ENCODE results near the gene DIAPH2. TPM values are rescaled to one million over a fixed set of nuclear protein-coding genes. Genes with fewer than 3 reads are reported as not detected.
A peak's percentile ranks its signal among the peaks of the same experiment; 100 is the strongest.

DIAPH2 gene
- total and polyA plus RNA-seq, 2 of the 13 experiments (the other 11 are each of a cell fraction or from before 2014, with no cell fraction given): 2.1 to 8.5 TPM

DNA sequence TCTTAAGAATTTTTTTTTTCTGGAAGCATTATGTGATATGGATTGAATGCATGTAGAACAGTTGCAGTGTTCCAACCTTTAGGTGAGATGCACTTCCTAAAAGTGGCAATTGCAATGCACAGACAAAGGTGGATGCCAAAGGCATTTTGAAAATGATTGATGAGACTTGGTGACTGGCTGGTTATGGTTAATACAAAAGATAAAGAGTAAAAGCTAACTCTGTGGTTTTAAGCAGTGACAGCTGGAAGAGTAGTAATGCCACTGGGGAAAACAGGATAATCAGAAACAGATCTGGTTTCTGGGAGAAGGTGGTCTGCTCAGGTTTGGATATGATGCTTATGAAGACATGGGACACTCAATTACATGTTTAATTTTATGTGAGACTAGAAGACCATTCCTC, 544.7 kb downstream of the DIAPH2 start:
- no peak overlapping the region for H3K4me3 ChIP-seq (replicated peaks in 1 of 3; ENCODE audit: insufficient read depth in 1 of 3, low read depth in 2 of 3, low read length in 3 of 3)
- ChIA-PET POLR2A (no interaction called here), CTCF (ENCODE audit: low intra/inter-chr PET ratio, low total read pairs) (no interaction called here)
- H3K4me1 ChIP-seq (ENCODE audit: insufficient read depth, low read length): no peaks in the 10 kb centered on the region
- H3K4me2 ChIP-seq (ENCODE audit: low read depth, low read length): no peak overlapping the region
- no peak overlapping the region for H2AFZ ChIP-seq (ENCODE audit: low read length)
- H3K9me3 ChIP-seq (ENCODE audit: low read length): no peaks in the 10 kb centered on the region
- no peak overlapping the region for H3K27ac ChIP-seq (ENCODE audit: extremely low read length, insufficient read depth, low read length)
- H3K27me3 ChIP-seq (ENCODE audit: control insufficient read depth in 1 of 2, insufficient read depth in 2 of 2, low read length in 2 of 2): no peaks in the 10 kb centered on the region
- no peaks in the 10 kb centered on the region for H3K36me3 ChIP-seq (replicated peaks in 1 of 2; ENCODE audit: control insufficient read depth in 1 of 2, insufficient read depth in 2 of 2, low read length in 2 of 2)
- H4K20me1 ChIP-seq (ENCODE audit: insufficient read depth, low read length): no peaks in the 10 kb centered on the region
- TF ChIP-seq MBNL3 (CRISPR knock-in tag; conservative IDR thresholded peaks at IDR 0.05) (no peak), ELF3 (CRISPR knock-in tag; IDR thresholded peaks at IDR 0.05) (no peak), CBFB (CRISPR knock-in tag; IDR thresholded peaks at IDR 0.05) (no peak), ZNF557 (CRISPR knock-in tag; IDR thresholded peaks at IDR 0.05) (no peak), ZNF20 (CRISPR knock-in tag; IDR thresholded peaks at IDR 0.05) (no peak), HMG20A (CRISPR knock-in tag; IDR thresholded peaks at IDR 0.05; ENCODE audit: borderline replicate concordance) (no peak)
- TF ChIP-seq, protein P1, sequence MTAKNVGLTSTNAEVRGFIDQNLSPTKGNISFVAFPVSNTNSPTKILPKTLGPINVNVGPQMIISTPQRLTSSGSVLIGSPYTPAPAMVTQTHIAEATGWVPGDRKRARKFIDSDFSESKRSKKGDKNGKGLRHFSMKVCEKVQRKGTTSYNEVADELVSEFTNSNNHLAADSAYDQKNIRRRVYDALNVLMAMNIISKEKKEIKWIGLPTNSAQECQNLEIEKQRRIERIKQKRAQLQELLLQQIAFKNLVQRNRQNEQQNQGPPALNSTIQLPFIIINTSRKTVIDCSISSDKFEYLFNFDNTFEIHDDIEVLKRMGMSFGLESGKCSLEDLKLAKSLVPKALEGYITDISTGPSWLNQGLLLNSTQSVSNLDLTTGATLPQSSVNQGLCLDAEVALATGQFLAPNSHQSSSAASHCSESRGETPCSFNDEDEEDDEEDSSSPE (CRISPR knock-in tag; IDR thresholded peaks at IDR 0.05): no peak
- no peak for FAIRE-seq
- no peaks in the 10 kb centered on the region for H3K79me2 ChIP-seq (ENCODE audit: insufficient read depth, low read length)
- intact Hi-C loops (cut with micrococcal nuclease; ENCODE audit: unreplicated experiment): no loop called here
- no peak for DNase-seq (ENCODE audit: low spot score)
- BruUV-seq (replicated peaks): no TSS peak
- H3K9ac ChIP-seq (ENCODE audit: insufficient read depth, low read depth, low read length): no peak overlapping the region
- in situ Hi-C loops (cut with HindIII; ENCODE audit: extremely low pct_ligation_motif_present, low pct_unique_long_range_greater_than_20kb): no loop called here
- ATAC-seq: no peak

DNA sequence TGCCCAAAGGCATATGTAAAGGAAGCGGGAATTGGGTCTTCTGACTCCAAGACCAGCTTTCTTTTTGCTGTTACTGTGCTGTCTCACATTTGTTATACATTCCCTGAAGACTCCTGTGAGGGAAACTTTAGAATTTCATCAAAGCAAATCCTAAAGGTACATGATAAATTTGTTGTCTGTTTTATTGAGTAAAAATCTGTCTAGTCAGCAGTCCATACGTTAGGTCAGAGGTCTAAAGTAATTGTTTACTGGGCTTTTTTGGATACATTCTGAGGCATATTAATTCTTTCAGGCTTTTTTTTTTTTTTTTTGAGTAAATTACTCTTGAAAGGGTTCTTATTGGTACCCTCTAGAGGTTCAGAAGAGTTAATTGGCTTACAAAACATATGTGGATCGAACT, 546.3 kb downstream of the DIAPH2 start:
- Histone ChIP-seq H4K20me1 (ENCODE audit: insufficient read depth, low read length) (no peaks in the 10 kb centered on the region), H3K36me3 (replicated peaks in 1 of 2; ENCODE audit: control insufficient read depth in 1 of 2, insufficient read depth in 2 of 2, low read length in 2 of 2) (no peaks in the 10 kb centered on the region), H3K27ac (ENCODE audit: extremely low read length, insufficient read depth, low read length) (no peak overlapping the region), H3K4me2 (ENCODE audit: low read depth, low read length) (no peak overlapping the region), H3K27me3 (ENCODE audit: control insufficient read depth in 1 of 2, insufficient read depth in 2 of 2, low read length in 2 of 2) (no peaks in the 10 kb centered on the region), H3K4me1 (ENCODE audit: insufficient read depth, low read length) (no peaks in the 10 kb centered on the region), H3K4me3 (replicated peaks in 1 of 3; ENCODE audit: insufficient read depth in 1 of 3, low read depth in 2 of 3, low read length in 3 of 3) (no peak overlapping the region), H3K79me2 (ENCODE audit: insufficient read depth, low read length) (no peaks in the 10 kb centered on the region), H3K9me3 (ENCODE audit: low read length) (no peaks in the 10 kb centered on the region), H2AFZ (ENCODE audit: low read length) (no peak overlapping the region), H3K9ac (ENCODE audit: insufficient read depth, low read depth, low read length) (no peak overlapping the region)
- CTCF ChIA-PET (ENCODE audit: low intra/inter-chr PET ratio, low total read pairs): no interaction called here
- BruUV-seq (replicated peaks): no TSS peak
- TF ChIP-seq MAFF (IDR thresholded peaks at IDR 0.05; ENCODE audit: low read depth, low read length): peak; percentile 88
- TF ChIP-seq NFRKB (IDR thresholded peaks at IDR 0.05): no peak
- peak; percentile 71 to 92 for TF ChIP-seq MAFK (conservative IDR thresholded peaks at IDR 0.05 in 1 of 2, IDR thresholded peaks at IDR 0.05 in 1 of 2; ENCODE audit: low read length in 2 of 2)
- DNase-seq (ENCODE audit: low spot score) (no peak), FAIRE-seq (no peak), ATAC-seq (no peak)
- in situ Hi-C loops (cut with HindIII; ENCODE audit: extremely low pct_ligation_motif_present, low pct_unique_long_range_greater_than_20kb): no loop called here
- POLR2A ChIA-PET: no interaction called here
- WGBS (ENCODE audit: low lambda C conversion rate): 89% methylated on average over 2 of the region's 3 CpGs
- intact Hi-C loops (cut with micrococcal nuclease; ENCODE audit: unreplicated experiment): no loop called here

Measured in HepG2 (cell line).